Measurements from ENCODE around the gene PTMS.
A peak's percentile ranks its signal among the peaks of the same experiment; 100 is the strongest.

PTMS gene

GRCh38 chr12:6772726-6773589 is 6.8 kb downstream of the PTMS start:
- DNase-seq: no peak

- DNase-seq: no peak
Observed at GRCh38 chr12:6773590-6774351, 7.6 kb downstream of the PTMS start.

- DNase-seq: no peak
Observed at GRCh38 chr12:6774499-6775062, 8.4 kb downstream of the PTMS start.

- DNase-seq: no peak
Observed at GRCh38 chr12:6775185-6776174, 9.3 kb downstream of the PTMS start.

GRCh38 chr12:6777386-6777785 is 11.2 kb downstream of the PTMS start:
- DNase-seq: no peak

GRCh38 chr12:6778217-6778573 is 12.0 kb downstream of the PTMS start:
- DNase-seq: no peak

GRCh38 chr12:6778574-6779550 is 12.7 kb downstream of the PTMS start:
- peak; percentile 77 for DNase-seq

- no peak for DNase-seq
Observed at GRCh38 chr12:6779708-6780432, 13.7 kb downstream of the PTMS start.

- no peak for DNase-seq
Observed at GRCh38 chr12:6780573-6780972, 14.4 kb downstream of the PTMS start.

- no peak for DNase-seq
Observed at GRCh38 chr12:6782119-6782518, 16.0 kb downstream of the PTMS start.

GRCh38 chr12:6782850-6783566 is 16.8 kb downstream of the PTMS start:
- no peak for DNase-seq

GRCh38 chr12:6783828-6784227 is 17.7 kb downstream of the PTMS start:
- no peak for DNase-seq

- DNase-seq: no peak
Observed at GRCh38 chr12:6784296-6784695, 18.1 kb downstream of the PTMS start.

- DNase-seq: no peak
Observed at GRCh38 chr12:6784761-6785160, 18.6 kb downstream of the PTMS start.

GRCh38 chr12:6786416-6787094 is 20.4 kb downstream of the PTMS start:
- DNase-seq: no peak

- DNase-seq: no peak
Observed at GRCh38 chr12:6787309-6787708, 21.1 kb downstream of the PTMS start.

GRCh38 chr12:6788972-6789924 is 23.1 kb downstream of the PTMS start, which contains the start of gene CD4:
Gene CD4 (plus strand): TSS chr12:6789528. CDS start chr12:6800139, 10,611 bp downstream.
- DNase-seq: no peak
